Measurements from ENCODE around the gene CORIN.

Gene CORIN

GRCh38 chr4:47647544-47647943 lies 190.3 kb downstream of the CORIN start:
- no peak for DNase-seq (ENCODE audit: low read depth in 1 of 2, low spot score in 1 of 2)

GRCh38 chr4:47647029-47647428 lies 190.8 kb downstream of the CORIN start:
- no peak for DNase-seq (ENCODE audit: low read depth in 1 of 2, low spot score in 1 of 2)

GRCh38 chr4:47646372-47646771 lies 191.5 kb downstream of the CORIN start:
- DNase-seq (ENCODE audit: low read depth in 1 of 2, low spot score in 1 of 2) = no peak

- DNase-seq (ENCODE audit: low read depth in 1 of 2, low spot score in 1 of 2) = no peak
These were observed 194.0 kb downstream of the CORIN start for GRCh38 chr4:47643845-47644244.

- no peak for DNase-seq (ENCODE audit: low read depth in 1 of 2, low spot score in 1 of 2)
These were observed 194.7 kb downstream of the CORIN start for GRCh38 chr4:47642985-47643760.

DNA sequence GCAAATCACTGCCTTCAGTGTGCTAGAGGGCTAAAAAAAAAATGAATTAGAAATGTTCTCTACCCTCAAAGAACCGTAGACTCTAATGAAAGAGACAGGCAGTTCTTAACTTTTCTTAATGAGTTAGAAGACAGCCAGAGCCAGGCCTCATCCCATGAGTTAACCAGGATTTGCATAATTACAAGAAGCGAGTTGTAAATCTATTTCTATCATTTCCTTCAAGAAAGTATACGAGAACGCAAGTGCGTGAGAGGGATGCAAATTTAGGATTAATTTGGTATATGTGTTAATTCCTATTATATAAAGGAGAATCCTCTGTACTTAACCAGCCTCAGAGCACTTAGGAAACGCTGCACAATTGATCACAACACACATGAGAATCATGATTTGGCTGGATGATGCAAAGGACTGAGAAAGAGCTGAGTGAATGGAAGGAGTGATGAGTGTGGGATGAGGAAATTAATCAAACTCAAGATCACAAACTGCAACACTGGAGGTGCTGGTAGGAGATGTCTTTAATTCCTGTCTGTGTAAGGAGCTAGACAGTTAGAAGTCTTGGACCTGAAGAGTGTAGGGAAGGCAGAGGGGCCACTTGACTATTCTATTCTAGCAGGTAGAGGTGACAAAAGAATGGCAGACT lies 195.6 kb downstream of the CORIN start:
- DNase-seq (ENCODE audit: low read depth in 1 of 2, low spot score in 1 of 2) = no peak

- no peak for DNase-seq (ENCODE audit: low read depth in 1 of 2, low spot score in 1 of 2)
These were observed 196.1 kb downstream of the CORIN start for GRCh38 chr4:47641755-47642154.

GRCh38 chr4:47640911-47641310 lies 197.0 kb downstream of the CORIN start:
- DNase-seq (ENCODE audit: low read depth in 1 of 2, low spot score in 1 of 2) = no peak

GRCh38 chr4:47639531-47639930 lies 198.3 kb downstream of the CORIN start:
- DNase-seq (ENCODE audit: low read depth in 1 of 2, low spot score in 1 of 2) = no peak

GRCh38 chr4:47631161-47631560 lies 206.7 kb downstream of the CORIN start:
- DNase-seq (ENCODE audit: low read depth in 1 of 2, low spot score in 1 of 2) = no peak

GRCh38 chr4:47624031-47624441 lies 213.8 kb downstream of the CORIN start:
- DNase-seq (ENCODE audit: low read depth in 1 of 2, low spot score in 1 of 2) = no peak

GRCh38 chr4:47621181-47621580 lies 216.7 kb downstream of the CORIN start:
- DNase-seq (ENCODE audit: low read depth in 1 of 2, low spot score in 1 of 2) = no peak

DNA sequence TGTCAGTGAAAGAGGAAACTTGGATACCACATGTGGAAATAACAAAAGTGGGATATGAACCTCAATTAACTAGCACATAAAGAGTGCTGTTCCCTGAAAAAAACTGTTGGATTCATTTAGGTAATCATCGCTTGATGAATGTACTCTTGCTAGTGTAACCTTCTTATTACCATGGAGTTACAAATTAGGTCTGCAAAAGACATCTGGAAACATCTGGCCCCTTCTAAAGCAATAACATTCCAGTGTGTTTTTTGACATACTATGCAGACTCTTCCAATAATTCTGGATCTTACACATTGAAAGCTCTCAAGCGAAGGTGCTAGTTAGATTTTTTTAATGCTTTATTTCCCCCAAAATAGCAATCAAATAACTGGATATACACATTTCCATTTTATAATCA lies 218.2 kb downstream of the CORIN start:
- DNase-seq (ENCODE audit: low read depth in 1 of 2, low spot score in 1 of 2) = no peak

DNA sequence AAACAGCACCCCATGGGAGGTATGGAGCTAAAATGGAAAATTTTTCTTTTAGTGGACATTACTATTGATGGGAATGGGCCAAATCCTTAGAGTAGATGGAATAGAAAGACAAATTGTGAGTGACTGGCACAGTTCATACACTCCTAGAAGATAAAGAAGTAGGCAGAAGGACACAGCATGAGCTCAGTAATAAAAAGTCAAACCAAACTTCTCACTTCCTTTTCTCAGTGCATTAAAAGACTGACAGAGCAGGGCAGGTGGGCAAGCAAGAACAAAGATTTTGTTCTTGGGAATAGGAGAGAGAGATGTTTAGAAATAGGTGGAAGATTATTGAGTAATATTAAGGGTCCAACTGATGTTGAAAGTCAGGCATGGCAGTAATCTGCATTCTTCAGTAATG lies 220.3 kb downstream of the CORIN start:
- no peak for DNase-seq (ENCODE audit: low read depth in 1 of 2, low spot score in 1 of 2)

DNA sequence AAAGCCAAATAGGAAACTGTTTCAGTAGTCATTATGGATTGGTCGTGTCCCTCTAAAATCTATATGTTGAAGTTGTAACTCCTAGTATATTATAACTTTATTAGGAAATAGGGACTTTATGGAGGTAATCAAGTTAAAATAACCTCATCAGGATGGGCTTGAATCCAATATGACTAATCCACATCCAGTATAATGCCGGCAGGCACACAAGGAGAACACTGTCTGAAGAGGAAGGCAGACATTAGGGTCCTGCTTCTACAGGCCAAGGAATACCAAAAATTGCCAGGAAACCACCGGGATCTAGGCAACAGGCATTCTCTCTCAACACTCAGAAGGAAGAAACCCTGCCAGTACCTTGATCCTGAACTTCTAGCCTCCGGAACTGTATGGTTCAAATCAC lies 222.5 kb downstream of the CORIN start:
- no peak for DNase-seq (ENCODE audit: low read depth in 1 of 2, low spot score in 1 of 2)

DNA sequence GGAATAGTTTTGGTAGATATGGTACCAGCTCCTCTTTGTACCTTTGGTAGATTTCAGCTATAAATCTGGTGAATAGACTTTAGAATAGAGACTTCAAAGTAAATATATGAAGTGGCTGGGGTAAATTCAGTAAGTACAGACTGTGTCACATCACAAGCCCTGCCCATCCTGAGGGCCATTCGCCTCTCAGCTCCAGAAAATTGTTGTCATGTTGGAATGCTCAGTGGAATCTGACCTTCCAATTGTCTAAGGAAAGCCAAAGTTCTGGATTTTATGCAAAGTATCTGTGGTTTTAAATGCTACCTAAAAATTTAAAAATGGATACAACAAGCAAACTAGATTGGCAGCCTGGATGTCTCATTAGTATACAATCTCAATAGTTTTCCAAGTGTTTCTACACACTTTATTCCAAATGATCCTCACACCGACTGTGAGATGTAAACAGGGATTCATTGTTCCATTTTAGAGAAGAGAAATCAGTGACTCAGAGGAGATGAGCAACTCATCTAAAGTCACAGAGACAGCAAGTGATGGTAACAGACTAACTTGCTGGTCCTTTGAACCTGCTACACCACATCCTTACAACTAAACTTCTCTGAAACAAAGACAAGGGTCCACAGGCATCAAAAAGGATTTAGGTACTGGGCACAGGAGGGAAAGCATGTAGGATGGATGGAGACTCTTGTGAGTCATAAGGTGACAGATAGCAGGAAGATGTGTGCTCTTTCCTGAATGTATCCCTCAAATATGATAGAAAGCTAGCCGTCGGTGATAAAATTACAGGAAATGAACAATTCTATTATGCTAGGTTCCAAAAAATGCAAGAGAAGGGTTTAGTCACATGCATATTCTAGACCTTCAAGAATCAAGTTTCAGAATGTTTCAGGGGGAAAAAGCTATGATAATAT lies 225.5 kb downstream of the CORIN start:
- DNase-seq (ENCODE audit: low read depth in 1 of 2, low spot score in 1 of 2) = no peak

- no peak for DNase-seq (ENCODE audit: low read depth in 1 of 2, low spot score in 1 of 2)
These were observed 231.4 kb downstream of the CORIN start for GRCh38 chr4:47606482-47606881.

DNA sequence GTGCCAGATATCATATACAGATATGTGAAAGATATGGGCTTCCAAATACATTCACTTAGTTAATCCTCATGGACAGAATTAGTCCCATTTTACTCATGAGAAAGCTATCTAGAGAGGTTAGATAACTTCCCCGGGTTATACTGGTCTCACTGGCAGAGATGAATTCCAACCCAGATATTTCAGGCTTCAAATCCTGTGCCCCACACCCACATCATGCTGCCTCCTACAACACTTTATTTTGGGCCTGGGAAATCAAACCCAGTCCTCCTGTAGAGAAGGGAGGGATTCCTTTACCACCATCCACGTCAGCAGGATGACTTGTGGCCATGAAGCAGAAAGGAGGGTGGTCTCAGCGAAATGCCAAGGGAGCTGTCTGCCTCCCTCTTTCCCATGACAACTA lies 239.0 kb downstream of the CORIN start:
- DNase-seq (ENCODE audit: low read depth in 1 of 2, low spot score in 1 of 2) = no peak

DNA sequence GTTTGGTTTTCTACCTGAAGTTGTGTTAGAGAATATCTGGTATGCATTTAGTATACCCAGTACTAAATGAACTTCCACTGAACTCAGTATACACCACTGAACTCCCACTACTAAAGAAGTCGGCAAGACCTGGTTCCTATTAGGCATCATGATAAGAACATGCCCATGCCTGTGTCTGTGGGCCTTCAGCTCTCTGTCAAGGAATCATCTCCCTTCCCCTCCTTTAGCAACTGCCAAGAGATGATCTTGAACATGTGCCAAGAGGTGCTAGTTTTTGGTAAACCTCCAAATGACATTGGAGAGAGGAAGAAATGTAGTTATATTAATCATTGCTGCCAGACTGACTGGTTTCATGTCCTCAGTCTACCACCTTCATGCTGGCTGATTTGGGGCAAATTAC lies 239.5 kb downstream of the CORIN start:
- no peak for DNase-seq (ENCODE audit: low read depth in 1 of 2, low spot score in 1 of 2)

- no peak for DNase-seq (ENCODE audit: low read depth in 1 of 2, low spot score in 1 of 2)
These were observed 240.2 kb downstream of the CORIN start for GRCh38 chr4:47597696-47598095.

GRCh38 chr4:47590325-47590724 lies 247.5 kb downstream of the CORIN start:
- DNase-seq (ENCODE audit: low read depth in 1 of 2, low spot score in 1 of 2) = no peak

DNA sequence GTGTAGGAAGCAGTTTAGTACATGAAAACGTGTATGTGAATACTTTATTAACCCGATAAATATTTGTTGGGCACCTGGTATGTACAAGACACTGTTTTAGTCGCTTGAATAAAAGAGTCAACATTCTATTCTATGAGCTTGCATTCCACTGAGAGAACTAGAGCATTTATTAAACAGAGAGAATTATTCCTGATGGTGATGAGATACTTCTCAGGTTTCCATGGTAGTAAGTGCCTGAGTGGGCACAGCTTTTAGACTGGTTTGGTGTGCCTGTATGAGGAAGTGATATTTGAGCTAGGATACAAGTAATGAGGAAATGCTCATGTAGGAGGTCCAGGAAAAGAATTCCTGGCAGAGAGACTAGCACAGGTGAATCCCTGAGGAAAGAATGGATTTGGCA lies 258.6 kb downstream of the CORIN start:
- DNase-seq (ENCODE audit: low read depth in 1 of 2, low spot score in 1 of 2) = no peak

All from activated T-helper 1 cell treated with anti-CD3 and anti-CD28 coated beads, Interleukin-2, amount 50 U/mL, for 16 hours (primary cell).